ENCODE results near the gene STK25. TPM values are rescaled to one million over a fixed set of nuclear protein-coding genes. Genes with fewer than 3 reads are reported as not detected.

The STK25 gene
- total and polyA plus RNA-seq, 12 donors: 66.1 to 147 (median 86.1) TPM

DNA sequence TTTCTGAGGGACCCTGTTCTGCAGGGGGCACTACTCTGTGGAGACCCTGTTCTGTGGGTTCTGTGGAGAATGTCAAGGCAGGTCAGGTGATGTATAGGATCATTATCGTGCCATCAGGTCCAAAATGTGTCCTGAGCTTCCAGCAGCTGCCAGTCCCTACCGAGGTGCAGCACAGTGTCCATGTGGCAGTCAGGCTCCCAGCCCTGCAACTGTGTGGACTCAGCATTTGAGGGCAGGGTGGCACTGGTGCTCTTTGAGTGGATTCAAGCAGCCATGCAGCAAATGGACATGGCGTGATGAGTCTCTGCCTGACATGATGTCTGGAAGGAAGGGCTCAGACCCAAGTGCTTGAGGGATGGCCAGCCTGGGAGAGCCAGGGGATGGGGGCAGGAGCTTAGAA, 35.0 kb downstream of the STK25 start:
- 94 to 96% methylated on average over 3 of the region's 3 CpGs for WGBS, 2 donors
- TF ChIP-seq, protein P1, sequence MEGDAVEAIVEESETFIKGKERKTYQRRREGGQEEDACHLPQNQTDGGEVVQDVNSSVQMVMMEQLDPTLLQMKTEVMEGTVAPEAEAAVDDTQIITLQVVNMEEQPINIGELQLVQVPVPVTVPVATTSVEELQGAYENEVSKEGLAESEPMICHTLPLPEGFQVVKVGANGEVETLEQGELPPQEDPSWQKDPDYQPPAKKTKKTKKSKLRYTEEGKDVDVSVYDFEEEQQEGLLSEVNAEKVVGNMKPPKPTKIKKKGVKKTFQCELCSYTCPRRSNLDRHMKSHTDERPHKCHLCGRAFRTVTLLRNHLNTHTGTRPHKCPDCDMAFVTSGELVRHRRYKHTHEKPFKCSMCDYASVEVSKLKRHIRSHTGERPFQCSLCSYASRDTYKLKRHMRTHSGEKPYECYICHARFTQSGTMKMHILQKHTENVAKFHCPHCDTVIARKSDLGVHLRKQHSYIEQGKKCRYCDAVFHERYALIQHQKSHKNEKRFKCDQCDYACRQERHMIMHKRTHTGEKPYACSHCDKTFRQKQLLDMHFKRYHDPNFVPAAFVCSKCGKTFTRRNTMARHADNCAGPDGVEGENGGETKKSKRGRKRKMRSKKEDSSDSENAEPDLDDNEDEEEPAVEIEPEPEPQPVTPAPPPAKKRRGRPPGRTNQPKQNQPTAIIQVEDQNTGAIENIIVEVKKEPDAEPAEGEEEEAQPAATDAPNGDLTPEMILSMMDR (IDR thresholded peaks at IDR 0.05): no peak
- Histone ChIP-seq H3K27ac (no peak overlapping the region), H3K27me3 (no peaks in the 10 kb centered on the region), H3K4me3 (no peak overlapping the region), H3K36me3 (peaks cover 0 to 52% (median 0%) of the 10 kb centered on the region in 9 donors), H3K4me1 (no peaks in the 10 kb centered on the region), H3K9me3 (no peaks in the 10 kb centered on the region)
- ATAC-seq: no peak
- intact Hi-C loops (cut with DNase I): no loop called here
- no peak for DNase-seq

DNA sequence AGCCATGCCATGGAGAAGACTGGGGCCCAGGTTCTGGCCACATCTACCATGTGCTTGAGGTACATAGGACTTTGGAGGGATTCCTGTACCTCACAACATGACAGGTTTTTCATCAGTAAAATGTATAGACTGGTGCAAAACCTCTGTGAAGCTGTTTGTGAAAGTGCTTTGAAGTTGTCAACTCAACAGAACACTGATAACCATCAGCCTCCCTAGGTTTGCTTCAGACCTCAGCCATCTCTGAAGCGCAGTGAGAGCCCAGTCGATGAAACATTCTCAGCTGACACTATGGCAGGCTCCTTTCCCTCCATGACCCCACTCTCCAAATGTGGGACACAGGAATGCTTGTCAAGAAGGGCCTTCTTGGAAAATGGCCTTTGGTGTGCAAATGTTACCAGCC, 38.6 kb downstream of the STK25 start:
- intact Hi-C loops (cut with DNase I): loop anchor here in 1 of 10 donors (10.0 kb wide), 1 partner anchor 595 kb away; no protein-coding TSS in a partner anchor
- 96 to 99% methylated on average over 2 of the region's 2 CpGs for WGBS, 2 donors
- DNase-seq (no peak), ATAC-seq (no peak)
- no peaks in the 10 kb centered on the region for H3K27me3 ChIP-seq
- H3K4me1 ChIP-seq: no peaks in the 10 kb centered on the region
- H3K36me3 ChIP-seq: peaks cover 0 to 27% (median 0%) of the 10 kb centered on the region in 9 donors
- H3K9me3 ChIP-seq: no peaks in the 10 kb centered on the region
- TF ChIP-seq, protein P1 (IDR thresholded peaks at IDR 0.05): no peak
- no peak overlapping the region for H3K4me3 ChIP-seq
- no peak overlapping the region for H3K27ac ChIP-seq

DNA sequence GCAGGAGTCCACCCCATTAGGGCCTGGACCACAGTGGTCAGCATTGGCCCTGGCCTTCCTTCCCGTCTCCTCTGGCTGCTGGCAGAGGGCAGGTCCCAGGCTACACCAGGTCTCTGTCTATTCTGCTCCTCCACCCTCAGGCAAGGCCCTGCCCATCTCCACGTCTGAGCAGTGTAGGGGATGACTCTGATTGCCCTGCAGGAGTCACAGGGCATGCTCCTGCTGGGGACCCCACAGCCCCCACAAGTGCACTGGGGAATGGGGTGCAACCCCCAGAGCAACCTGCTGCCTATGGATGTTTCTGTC, 40.0 kb downstream of the STK25 start:
- WGBS, 2 donors: 92 to 98% methylated on average over 2 of the region's 2 CpGs
- no peaks in the 10 kb centered on the region for H3K9me3 ChIP-seq
- H3K27ac ChIP-seq: no peak overlapping the region
- no peaks in the 10 kb centered on the region for H3K4me1 ChIP-seq
- intact Hi-C loops (cut with DNase I): loop anchor here in 1 of 10 donors (10.0 kb wide), 1 partner anchor 594 kb away; no protein-coding TSS in a partner anchor
- DNase-seq (no peak), ATAC-seq (no peak)
- no peak overlapping the region for H3K4me3 ChIP-seq
- H3K36me3 ChIP-seq: peaks cover 0 to 36% (median 0%) of the 10 kb centered on the region in 9 donors
- TF ChIP-seq, protein P1 (IDR thresholded peaks at IDR 0.05): no peak
- no peaks in the 10 kb centered on the region for H3K27me3 ChIP-seq

DNA sequence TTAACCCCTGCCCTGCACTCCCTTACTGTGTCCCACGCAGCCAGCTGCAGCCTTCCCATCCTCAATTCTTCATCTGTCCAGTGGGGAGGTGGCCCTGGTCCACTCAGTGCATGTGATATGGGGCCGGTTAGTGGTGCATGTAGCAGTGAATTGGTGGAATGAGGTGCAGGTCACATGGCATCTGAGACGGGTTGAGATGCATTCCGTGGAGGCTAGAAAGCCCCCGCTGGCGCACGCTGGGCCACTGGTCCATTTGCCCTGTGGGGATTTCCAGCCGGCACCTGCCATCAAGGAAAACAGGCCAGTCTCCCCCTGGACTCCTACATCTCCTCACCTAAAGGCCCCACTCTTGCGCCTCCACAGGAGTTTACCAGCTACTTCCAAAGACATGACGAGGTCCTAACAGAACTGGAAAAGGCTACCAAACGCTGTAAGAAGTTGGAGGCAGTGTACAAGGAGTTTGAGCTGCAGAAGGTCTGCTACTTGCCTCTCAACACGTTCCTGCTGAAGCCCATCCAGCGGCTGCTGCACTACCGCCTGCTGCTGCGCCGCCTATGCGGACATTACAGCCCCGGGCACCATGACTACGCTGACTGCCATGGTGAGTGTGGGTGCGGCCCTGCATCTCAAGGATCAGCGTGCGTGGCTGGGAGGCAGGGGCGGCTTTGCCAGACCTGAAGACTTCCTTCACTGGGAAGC, 40.5 kb downstream of the STK25 start:
- Histone ChIP-seq H3K4me3 (no peak overlapping the region), H3K36me3 (peaks cover 0 to 41% (median 0%) of the 10 kb centered on the region in 9 donors), H3K4me1 (no peaks in the 10 kb centered on the region), H3K27me3 (no peaks in the 10 kb centered on the region), H3K27ac (no peak overlapping the region), H3K9me3 (no peaks in the 10 kb centered on the region)
- ATAC-seq (no peak), DNase-seq (no peak)
- WGBS, 2 donors: 88 to 92% methylated on average over 23 of the region's 23 CpGs
- intact Hi-C loops (cut with DNase I): loop anchor here in 1 of 10 donors (10.0 kb wide), 1 partner anchor 593 kb away; no protein-coding TSS in a partner anchor
- TF ChIP-seq, protein P1 (IDR thresholded peaks at IDR 0.05): no peak
